Mesodermal cell (in vitro differentiated cells): ENCODE measurements around the gene METTL24.
A peak's percentile ranks its signal among the peaks of the same experiment; 100 is the strongest.

Experiments used
- H3K27ac ChIP-seq: 2 replicates; pipeline ENCODE4 v1.7.0; 2013; ENCODE audit warnings: mild to moderate bottlenecking, low read depth, low read length, moderate library complexity; ENCODE audit not compliant: severe bottlenecking
- H3K36me3 ChIP-seq: 2 replicates; pipeline ENCODE4 v1.7.1; 2013; ENCODE audit warnings: mild to moderate bottlenecking, low read length, moderate library complexity; ENCODE audit not compliant: control insufficient read depth, insufficient read depth
- H3K4me1 ChIP-seq: one replicate; pipeline ENCODE4 v1.7.1; 2013; ENCODE audit warnings: mild to moderate bottlenecking, low read length; ENCODE audit not compliant: insufficient read depth, control insufficient read depth, poor library complexity, severe bottlenecking
- H3K4me3 ChIP-seq: 2 replicates; pipeline ENCODE4 v1.7.0; 2013; ENCODE audit warnings: low read length, control low read depth, mild to moderate bottlenecking; ENCODE audit not compliant: insufficient read depth, poor library complexity, severe bottlenecking; ENCODE audit errors: extremely low read depth
- H3K9me3 ChIP-seq: 2 replicates; pipeline ENCODE4 v1.7.1; 2013; ENCODE audit warnings: mild to moderate bottlenecking, low read length, moderate library complexity; ENCODE audit not compliant: control insufficient read depth
- WGBS, 2 experiments: methylation state at CpG; one replicate each; pipeline ENCODE4 v1.1.5; 2013; ENCODE audit warnings: missing lambda C conversion rate in 2 of 2; ENCODE audit not compliant: insufficient coverage in 2 of 2; 5-methylcytosine and 5-hydroxymethylcytosine counted together

Gene METTL24

DNA sequence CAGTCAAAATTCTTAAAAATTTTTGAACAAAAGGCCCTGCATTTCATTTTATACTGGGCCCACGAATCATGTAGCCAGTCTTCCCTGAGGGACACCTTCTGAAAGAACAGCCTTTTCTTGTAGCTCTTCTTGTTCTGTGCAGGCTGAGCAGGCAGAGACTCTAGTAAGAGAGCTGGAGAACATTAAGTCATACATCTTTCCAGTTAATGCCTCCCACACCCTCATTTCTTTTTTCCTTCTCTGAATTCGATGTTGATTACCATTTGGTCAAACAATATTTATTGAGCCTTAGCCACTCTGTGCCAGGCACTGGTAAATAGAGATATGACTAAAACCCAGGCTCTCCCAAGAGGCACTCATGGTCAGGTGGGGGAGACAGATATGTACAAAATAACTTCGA, 33.6 kb downstream of the METTL24 start:
- Histone ChIP-seq H3K27ac (no peak overlapping the region), H3K4me3 (no peak overlapping the region), H3K4me1 (peaks cover 32% of the 10 kb centered on the region), H3K9me3 (no peaks in the 10 kb centered on the region), H3K36me3 (no peaks in the 10 kb centered on the region)
- 80 to 87% methylated on average over 1 to 2 of the region's 3 CpGs for WGBS, 2 experiments

DNA sequence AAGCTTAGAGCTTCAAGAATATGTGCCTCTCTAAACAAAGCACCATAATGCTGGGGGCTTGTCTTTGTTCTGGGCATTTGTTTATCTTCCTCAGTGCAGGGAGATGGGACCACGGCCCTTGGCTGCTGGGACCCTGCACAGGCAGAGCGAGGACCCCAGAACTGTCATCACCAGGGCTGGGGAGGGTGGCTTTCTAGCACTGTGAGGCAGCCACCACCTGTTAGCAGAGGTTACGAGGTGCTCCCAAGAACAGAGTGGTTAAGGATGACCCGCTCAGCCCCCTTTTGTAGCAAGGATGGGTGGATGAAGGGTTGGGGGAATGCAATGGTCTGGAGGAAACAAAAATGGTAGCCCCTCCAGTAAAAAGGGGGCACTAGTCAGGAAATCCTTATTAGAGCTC, 34.9 kb downstream of the METTL24 start:
- Histone ChIP-seq H3K9me3 (no peaks in the 10 kb centered on the region), H3K36me3 (no peaks in the 10 kb centered on the region), H3K4me3 (no peak overlapping the region), H3K27ac (peak overlapping the region; percentile 72), H3K4me1 (peaks cover 19% of the 10 kb centered on the region)
- 78 to 83% methylated on average over 4 of the region's 4 CpGs for WGBS, 2 experiments

DNA sequence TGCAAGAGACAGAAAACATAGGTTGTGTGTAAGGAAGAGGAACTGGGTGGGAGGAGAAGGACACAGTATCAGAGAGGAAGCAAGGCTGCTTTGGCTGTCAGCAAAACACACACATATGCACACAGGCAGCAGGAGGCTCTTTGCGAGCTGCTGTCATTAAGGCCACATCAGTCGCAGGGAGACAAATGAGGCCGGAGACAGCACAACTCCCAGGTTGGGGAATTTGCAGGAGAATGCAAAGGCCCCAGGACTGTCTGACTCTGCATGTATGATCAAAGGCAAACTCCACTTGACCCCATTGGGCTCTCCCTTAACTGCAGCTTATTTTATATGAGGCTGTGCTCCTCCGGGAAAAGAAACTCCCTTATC, 35.3 kb downstream of the METTL24 start:
- Histone ChIP-seq H3K4me1 (peaks cover 15% of the 10 kb centered on the region), H3K27ac (peak overlapping the region; percentile 72), H3K9me3 (no peaks in the 10 kb centered on the region), H3K36me3 (no peaks in the 10 kb centered on the region), H3K4me3 (no peak overlapping the region)
- 20 to 31% methylated on average over 2 to 4 of the region's 4 CpGs for WGBS, 2 experiments

DNA sequence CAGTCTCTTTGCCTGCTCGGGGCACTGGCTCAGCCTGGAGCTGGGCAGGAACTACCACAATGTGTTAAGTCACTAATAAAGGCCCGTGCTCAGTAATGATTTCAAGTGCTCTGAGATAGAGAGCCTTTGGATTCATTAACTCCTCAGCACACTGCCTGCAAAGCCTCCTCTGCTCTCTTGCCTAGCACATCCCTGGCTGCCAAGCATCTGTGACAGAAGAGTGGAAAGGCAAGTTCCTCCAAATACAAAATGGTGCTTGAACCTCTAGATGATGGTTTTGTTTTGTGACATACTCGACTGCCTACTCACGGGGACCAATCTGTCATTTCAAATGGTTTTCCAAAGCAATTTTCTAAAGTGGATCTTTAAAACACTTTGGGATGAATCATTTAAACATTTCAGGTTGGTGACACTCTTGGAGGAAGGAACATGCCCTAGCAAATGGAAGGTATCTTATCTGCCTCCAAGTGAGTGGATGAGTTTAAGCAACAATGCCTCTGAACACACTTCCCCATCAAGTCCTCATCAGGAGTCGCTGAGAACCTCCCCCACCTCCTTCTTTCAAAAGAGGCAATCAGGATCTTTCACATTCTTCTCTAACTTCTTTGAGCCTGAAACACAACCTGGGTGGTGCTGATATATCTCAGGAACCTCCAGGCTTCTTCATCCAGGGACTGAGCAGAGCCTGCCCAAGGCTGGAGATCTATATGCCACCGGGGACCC, 35.8 kb downstream of the METTL24 start:
- H3K9me3 ChIP-seq: no peaks in the 10 kb centered on the region
- peak overlapping the region; percentile 72 for H3K27ac ChIP-seq
- H3K4me3 ChIP-seq: no peak overlapping the region
- no peaks in the 10 kb centered on the region for H3K36me3 ChIP-seq
- H3K4me1 ChIP-seq: peaks cover 11% of the 10 kb centered on the region
- WGBS, 2 experiments: 21 to 63% methylated on average over 3 to 5 of the region's 6 CpGs

DNA sequence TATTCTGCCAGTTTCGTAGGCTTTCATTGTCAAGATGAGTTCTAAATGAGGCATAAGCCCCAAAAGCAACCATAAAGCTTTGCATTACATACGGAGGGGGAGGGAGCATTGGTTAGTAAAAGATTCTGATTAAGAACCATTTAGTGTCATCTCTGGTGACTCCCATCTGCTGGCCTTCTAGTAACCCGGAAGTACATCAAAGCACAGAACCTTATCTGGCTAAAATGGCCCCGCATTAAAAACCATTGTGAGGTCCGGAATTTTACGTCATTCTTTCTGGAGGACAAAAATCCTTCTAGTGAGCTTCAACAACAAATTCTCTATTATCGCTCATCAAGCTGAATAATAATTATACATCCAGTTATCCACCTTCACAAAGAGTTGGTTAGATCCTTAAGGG, 37.8 kb downstream of the METTL24 start:
- Histone ChIP-seq H3K4me1 (peaks cover 11% of the 10 kb centered on the region), H3K27ac (no peak overlapping the region), H3K9me3 (no peaks in the 10 kb centered on the region), H3K36me3 (no peaks in the 10 kb centered on the region), H3K4me3 (no peak overlapping the region)
- 89 to 92% methylated on average over 4 to 5 of the region's 7 CpGs for WGBS, 2 experiments

DNA sequence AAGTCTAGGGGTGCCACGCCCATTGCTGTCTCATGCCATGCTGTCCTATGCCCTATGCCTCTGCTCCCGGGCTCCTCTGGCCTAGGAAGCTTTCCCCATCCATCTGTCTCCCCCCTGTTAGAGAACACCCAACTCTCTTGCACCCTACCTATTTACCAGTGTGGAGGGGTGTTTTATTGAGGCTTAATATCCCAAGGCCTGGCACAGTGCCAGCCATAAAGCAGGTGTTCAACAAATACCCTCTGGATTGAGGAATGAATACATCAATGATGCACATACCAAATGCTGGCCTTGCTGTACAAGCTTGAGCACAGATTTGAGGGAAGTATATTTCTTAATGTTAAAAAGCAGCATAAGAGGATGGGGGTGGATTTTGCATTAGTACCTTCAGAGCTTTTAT, 38.3 kb downstream of the METTL24 start:
- WGBS, 2 experiments: 91% methylated on average over 1 of the region's 2 CpGs; no CpG with 5 or more reads in 1 of the 2 experiments
- Histone ChIP-seq H3K4me1 (peaks cover 11% of the 10 kb centered on the region), H3K4me3 (no peak overlapping the region), H3K9me3 (no peaks in the 10 kb centered on the region), H3K36me3 (no peaks in the 10 kb centered on the region), H3K27ac (no peak overlapping the region)

DNA sequence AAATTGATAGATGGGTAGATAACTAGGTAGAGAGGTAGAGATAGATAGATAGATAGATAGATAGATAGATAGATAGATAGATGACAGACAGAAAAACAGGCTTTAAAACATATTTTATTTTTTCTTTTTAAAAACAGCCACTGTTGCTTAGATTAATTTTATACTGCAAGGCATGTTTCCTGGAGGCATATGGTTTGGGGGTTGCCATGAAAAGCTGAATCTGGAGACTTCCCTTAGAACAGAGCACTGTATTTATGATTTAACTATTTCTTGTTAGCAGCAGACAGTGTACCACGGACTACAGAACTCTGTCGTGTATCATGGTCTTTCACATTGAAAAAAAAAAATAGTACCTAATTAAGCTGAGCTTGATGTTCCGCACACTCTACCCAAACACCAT, 38.8 kb downstream of the METTL24 start:
- no peaks in the 10 kb centered on the region for H3K36me3 ChIP-seq
- 81 to 100% methylated on average over 2 to 3 of the region's 3 CpGs for WGBS, 2 experiments
- H3K4me1 ChIP-seq: peaks cover 11% of the 10 kb centered on the region
- no peak overlapping the region for H3K27ac ChIP-seq
- H3K9me3 ChIP-seq: no peaks in the 10 kb centered on the region
- no peak overlapping the region for H3K4me3 ChIP-seq

DNA sequence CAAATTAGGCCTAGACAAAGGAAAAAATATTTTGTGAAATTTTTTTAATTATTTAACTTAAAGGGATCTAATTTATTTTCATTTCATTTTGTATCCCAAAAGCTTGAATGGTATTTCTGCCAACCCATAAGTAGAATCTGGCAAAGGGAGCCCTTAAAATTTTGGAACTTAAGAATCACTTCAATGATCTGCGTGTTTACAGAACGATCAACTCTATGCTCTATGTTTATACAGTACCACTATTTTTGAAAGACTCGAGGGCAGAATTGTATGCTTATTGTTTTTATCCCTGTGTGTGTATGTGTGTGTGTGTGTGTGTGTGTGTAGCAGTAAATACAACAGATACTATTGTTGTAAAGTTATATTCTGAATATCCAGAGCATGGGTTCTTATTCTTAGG, 39.2 kb downstream of the METTL24 start:
- Histone ChIP-seq H3K9me3 (no peaks in the 10 kb centered on the region), H3K4me1 (peaks cover 11% of the 10 kb centered on the region), H3K4me3 (no peak overlapping the region), H3K36me3 (no peaks in the 10 kb centered on the region), H3K27ac (no peak overlapping the region)
- WGBS, 2 experiments: 100% methylated on average over 2 of the region's 3 CpGs; no CpG with 5 or more reads in 1 of the 2 experiments

DNA sequence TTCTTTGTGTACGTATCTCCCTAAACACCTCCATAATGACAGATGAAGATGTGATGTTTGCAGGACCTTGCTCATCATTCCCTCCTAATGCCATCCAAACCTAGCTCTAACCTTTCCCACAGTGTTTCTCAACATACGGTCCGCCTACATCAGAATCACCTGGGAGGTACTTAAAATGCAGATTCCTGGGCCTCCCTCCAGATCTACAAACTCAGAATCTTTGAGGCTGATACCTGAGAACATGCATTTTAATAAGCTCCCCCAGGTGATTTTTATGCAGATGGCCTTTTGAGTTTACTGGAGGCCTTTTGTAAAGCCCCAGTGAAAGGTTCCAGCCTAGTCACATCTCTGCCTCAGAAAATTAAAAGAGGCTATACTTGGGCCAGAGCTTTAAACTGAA, 40.5 kb downstream of the METTL24 start:
- Histone ChIP-seq H3K9me3 (no peaks in the 10 kb centered on the region), H3K36me3 (no peaks in the 10 kb centered on the region), H3K4me1 (peaks cover 8% of the 10 kb centered on the region), H3K27ac (no peak overlapping the region), H3K4me3 (no peak overlapping the region)
- WGBS, 2 experiments: 94% methylated on average over 2 of the region's 3 CpGs; no CpG with 5 or more reads in 1 of the 2 experiments

DNA sequence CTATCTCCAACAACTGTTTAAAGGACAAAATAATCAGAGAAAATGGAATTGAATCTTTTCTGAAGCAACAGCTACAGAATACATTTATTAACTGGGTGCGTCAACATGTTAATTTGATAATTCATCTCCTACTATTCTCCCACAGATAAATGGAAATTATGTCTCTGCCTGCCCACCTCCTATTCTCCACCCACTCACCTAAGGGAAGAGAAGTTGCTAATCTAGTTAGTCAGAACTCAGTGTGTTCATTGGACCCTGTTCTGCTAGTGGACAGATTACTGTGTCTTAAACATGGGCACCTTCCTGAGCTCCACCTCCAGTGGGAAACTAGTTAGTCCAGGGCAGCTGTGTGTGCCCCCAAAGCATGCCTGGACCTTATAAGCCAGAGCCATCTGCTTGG, 41.0 kb downstream of the METTL24 start:
- H3K9me3 ChIP-seq: no peaks in the 10 kb centered on the region
- no peak overlapping the region for H3K4me3 ChIP-seq
- WGBS, 2 experiments: no CpG with 5 or more reads among the region's 1 CpG
- no peaks in the 10 kb centered on the region for H3K36me3 ChIP-seq
- peaks cover 3% of the 10 kb centered on the region for H3K4me1 ChIP-seq
- H3K27ac ChIP-seq: no peak overlapping the region

DNA sequence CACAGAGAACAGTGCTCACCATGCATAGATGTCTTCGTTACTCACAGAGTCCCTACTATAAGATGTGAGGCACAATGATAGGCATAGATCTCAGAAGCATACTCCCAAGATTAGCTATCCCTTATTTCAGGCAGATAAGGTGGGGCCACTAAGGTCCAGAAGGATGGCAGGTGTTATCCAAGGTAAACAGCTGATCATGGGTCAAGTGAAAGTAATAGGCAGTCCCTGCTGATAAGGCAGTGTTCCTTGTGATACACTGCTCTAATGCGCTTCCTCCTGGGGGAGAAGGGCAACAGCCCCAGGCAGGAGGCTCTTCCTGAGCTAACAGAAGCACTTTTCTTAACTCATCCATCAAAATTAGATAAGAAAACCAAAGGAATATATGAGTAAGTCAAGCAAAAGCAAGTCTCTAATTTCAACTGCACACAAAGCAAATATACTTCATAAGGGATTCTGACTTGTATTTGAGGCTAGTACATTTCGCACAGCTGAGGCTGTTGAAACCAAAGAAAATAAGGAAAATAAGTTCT, 42.2 kb downstream of the METTL24 start:
- WGBS, 2 experiments: 83 to 100% methylated on average over 1 of the region's 3 CpGs
- Histone ChIP-seq H3K27ac (no peak overlapping the region), H3K36me3 (no peaks in the 10 kb centered on the region), H3K9me3 (no peaks in the 10 kb centered on the region), H3K4me3 (no peak overlapping the region), H3K4me1 (no peaks in the 10 kb centered on the region)
